HG03025 (cell line): ENCODE measurements around the gene EPS8L2.
A peak's percentile ranks its signal among the peaks of the same experiment; 100 is the strongest.
"Not testable (repeated sequence)": the region's sequence is repeated elsewhere in the genome, so short reads cannot be mapped to it uniquely, and the experiment has no call there.

Experiments
- ATAC-seq: cut with Tn5 transposase; IDR thresholded peaks from one replicate; pipeline ENCODE4 v1.9.1; 2021; ENCODE audit warnings: mild to moderate bottlenecking, moderate library complexity; ENCODE audit not compliant: unreplicated experiment, low FRiP score

The EPS8L2 gene

GRCh38 chr11:688681-689080 is 17.4 kb upstream of the EPS8L2 start:
- ATAC-seq = no peak

- ATAC-seq = no peak
Observed at GRCh38 chr11:689625-690024, 16.4 kb upstream of the EPS8L2 start.

DNA sequence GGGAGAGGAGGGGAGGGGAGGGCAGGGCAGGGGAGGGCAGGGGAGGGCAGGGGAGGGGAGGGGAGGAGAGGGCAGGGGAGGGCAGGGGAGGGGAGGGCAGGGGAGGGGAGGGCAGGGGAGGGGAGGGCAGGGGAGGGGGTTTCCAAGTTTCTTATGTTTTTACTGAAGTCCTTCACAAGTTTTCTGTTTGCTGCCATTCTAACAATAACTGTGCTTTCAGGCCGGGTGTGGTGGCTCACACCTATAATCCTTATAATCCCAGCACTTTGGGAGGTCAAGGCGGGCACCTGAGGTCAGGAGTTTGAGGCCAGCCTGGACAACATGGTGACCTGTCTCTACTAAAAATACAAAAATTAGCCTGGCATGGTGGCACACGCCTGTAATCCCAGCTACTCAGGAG is 15.8 kb upstream of the EPS8L2 start:
- not testable (repeated sequence) for ATAC-seq

DNA sequence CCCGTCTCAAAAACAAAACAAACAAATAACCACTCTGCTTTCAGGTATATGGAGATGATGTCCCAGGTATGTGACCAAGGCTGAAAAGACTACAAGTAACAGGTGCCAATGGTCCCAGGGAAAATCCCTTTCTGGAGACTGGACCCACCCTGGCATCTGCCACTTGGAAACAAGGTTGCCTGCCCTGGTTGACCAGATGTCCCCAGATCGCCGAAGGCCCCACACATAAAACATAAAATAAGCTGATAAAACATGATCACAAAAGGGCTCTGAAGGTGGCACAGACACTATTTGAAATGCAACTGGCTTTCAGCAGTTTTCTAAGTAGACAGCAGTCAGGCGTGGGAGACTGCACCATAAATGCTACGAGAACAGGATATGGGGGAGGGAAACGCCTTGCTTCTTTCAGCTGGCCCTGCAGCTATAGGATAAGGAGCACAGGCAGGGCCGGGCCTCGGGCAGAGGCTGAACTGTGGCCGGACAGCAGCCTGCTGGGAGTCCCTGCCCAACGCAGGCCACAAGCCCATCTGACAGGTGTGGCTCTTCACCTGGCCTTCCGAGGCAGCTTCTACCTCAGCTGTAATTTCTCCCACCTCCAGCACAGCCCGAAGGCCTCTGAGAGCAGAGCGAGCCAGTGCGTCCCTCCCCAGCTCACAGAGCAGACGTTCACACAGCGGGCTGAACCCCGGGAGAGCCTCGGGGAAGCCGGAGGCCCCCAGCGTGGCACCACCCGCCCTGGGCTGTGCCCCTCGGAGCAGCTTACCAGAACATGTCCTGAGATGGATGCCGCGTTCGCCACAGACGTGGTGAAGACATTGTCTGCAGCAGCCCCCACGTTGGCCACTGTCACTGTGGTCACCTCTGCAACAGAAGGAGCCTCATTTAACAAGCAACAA is 15.0 kb upstream of the EPS8L2 start:
- ATAC-seq = no peak

GRCh38 chr11:691710-692590 is 14.1 kb upstream of the EPS8L2 start:
- ATAC-seq = no peak

DNA sequence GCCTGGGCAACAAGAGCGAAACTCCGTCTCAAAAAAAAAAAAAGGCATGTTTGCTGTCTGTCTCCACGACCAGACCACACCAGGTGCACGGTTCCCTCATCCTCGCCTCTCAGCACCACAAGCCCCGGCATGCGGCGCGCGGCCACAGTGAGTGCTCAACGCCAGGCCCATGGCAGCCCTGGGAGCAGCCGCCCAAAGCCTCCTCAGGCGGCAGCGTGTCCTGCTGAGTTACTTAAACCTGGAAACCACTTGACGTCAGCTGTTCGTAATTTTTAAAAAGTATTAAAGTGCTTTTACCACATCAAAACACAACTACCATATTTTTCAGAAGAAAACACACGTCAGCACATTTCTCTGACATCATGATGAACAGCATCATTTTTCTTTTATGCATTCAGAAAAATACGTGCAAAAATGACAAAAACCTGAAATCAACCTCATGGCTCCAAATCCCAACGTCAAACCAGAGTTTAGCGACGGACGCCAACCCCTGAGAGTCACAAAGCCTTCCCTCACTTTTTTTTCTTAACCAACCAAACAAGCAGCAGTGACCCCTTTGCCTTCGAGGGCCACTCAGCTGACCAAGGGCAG is 13.1 kb upstream of the EPS8L2 start:
- ATAC-seq = no peak

GRCh38 chr11:693415-693831 is 12.6 kb upstream of the EPS8L2 start:
- ATAC-seq = no peak

DNA sequence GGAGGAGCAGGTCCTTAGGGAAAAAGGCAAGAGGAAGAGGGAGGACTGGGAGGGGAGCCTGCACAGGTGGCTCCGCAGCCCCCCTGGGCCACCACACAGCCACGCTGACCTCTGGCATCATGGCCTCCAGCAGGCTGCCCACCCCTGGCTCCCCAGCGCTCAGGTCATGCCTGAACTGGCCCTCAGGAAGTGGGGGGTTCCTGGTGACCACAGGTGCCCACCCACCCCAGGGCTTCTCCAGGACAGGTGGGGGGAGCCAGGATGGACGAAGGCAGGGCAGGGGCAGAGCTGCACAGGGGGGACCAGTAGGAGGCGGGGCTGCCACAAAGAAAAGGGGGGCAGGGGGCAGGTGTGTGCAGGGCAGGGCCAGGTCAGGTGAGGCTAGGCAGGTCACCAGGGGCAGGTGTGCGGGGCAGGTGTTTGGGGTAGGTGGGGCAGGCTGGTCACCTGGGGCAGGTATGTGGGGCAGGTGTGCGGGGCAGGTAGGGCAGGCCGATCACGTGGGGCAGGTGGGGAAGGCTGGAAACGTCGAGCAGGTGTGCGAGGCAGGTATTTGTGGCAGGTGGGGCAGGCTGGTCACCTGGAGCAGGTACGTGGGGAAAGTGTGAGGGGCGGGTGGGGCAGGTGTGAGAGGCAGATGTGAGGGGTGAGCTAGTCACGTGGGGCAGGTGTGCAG is 12.0 kb upstream of the EPS8L2 start:
- no peak for ATAC-seq

DNA sequence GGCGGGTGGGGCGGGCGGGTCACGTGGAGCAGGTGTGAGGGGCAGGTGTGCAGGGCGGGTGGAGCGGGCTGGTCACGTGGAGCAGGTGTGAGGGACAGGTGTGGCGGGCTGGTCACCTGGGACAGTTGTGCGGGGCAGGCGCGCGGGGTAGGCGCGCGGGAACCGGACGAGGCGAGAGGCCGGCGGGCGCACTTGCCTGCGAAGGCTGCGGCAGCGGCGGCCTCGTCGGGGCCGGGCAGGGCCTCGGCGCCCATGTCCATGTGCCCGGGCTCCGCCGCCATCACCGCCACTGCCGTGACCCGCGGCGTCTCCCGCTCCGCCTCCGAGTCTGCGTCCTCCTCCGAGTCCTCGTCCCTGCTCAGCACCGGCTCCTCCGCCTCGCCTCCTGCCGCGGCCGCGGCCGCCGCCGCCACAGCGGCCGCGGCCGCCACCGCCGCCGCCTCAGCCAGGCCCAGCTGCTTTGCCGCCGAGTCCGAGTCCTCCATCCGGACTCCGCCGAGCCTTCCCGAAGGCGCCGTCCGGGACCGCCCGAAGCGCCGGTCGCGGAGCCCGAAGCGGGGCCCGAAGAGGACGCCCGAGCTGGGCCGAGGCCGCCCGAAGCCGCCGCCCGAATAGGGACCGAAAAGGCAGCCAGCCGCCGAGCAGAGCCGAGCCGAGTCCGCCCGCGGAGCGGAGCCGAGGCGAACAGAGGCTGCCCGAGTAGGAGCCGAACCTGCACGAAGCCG is 11.3 kb upstream of the EPS8L2 start, which contains the start of gene DEAF1:
DEAF1 (minus strand) TSS at position 660 of the 725 bp plus-strand sequence; CDS start at position 485, 175 bp downstream.
- ATAC-seq = no peak

DNA sequence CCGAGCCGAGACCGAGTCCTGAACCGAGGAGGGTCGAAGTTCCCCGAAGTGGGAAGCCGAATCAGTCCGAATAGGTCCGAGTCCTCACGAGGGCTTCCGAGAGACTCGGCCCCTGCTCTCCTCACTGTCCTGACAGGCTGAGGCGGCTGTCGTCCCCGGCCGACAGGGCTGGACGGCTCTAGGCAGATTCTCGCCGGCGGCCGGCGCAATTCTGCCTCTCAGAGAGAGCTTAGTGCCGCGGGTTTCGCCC is 10.8 kb upstream of the EPS8L2 start:
- ATAC-seq = peak; percentile 77

GRCh38 chr11:695538-696248 is 10.3 kb upstream of the EPS8L2 start, which contains the start of gene TMEM80:
Gene TMEM80, plus strand, starts transcription at chr11:695816. Its CDS starts 12 bp downstream, at chr11:695828.
- peak; percentile 62 for ATAC-seq

DNA sequence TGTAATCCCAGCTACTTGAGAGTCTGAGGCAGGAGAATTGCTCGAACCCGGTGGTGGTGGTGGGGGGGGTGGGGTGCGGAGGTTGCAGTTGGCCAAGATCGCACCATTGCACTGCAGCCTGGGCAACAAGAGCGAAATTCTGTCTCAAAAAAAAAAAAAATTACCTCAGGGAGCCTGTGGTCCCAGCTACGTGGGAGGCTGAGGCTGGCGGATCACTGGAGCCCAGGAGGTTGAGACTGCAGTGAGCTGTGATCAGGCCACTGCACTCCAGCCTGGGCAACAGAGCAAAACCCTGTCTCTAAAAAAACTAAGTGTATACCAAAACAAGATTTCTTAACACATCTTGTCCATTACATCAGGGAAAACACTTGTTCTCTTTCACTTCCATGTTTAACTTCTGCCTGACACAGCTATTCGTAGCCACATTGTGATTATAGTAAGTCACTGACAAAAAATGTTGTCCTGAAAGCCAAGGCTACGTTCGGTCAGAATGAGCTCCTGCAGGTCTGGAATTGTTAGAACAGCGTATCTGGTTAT is 9.0 kb upstream of the EPS8L2 start:
- ATAC-seq = no peak

- ATAC-seq = no peak
Observed at GRCh38 chr11:697811-698311, 8.2 kb upstream of the EPS8L2 start.

GRCh38 chr11:698493-699115 is 7.4 kb upstream of the EPS8L2 start:
- no peak for ATAC-seq

- no peak for ATAC-seq
Observed at GRCh38 chr11:699116-699508, 6.9 kb upstream of the EPS8L2 start.

DNA sequence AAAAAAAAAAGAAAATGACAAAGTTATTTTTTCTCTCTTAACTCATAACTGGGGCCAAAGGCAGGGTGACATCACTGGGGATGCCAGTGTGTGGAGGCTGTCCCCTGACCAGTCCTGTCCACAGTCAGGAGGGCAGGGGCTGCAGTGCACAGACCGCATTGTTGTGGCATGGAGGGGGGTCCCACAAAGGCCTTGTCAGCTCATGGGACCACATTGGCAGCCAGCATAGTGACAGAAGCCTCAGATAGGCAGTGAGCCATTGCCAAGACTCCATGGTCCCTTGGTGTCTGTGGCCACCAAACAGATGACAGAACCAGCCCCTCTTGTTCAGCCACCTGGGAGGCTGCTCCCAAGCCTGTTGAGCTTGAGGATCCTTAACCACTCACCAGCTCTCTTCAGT is 6.3 kb upstream of the EPS8L2 start:
- no peak for ATAC-seq

DNA sequence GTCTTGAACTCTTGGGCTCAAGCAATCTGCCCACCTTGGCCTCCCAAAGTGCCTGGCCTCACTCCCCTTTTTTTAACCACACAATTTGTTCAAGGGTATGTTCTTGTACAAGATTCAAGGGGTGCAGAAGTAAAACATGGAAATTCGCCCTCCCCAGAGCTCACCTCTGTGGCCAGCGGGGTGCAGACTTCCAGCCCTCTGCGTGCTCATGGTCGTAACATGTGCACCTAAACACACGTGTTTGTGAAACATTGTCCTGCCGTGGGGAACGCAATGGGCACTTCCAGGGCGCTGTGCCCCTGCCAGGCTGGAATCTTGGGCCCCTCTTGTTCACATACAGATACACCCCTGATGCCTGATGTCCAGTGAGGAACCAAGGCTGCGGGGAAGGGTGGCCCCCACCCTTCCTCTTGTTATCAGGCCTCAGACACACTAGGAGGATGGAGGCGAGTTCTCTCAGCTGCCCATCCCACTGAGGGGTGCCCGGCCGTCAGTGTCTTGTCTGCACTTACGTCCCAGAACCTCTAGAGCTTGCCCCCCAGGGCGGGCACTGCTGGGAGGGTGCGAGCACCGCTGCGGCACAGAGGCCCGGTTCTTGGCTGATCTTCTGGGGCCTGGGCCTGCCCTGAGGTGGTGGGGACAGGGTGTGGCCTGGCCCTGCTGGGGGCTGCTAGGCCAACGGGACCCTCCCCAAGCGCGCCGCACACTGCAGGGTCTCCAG is 4.1 kb upstream of the EPS8L2 start:
- ATAC-seq = no peak
